22Rv1 (cell line): ENCODE measurements around the gene LRRFIP1.
"Not testable (repeated sequence)": the region's sequence is repeated elsewhere in the genome, so short reads cannot be mapped to it uniquely, and the experiment has no call there.

ENCODE experiments used
- H3K27ac ChIP-seq: fragments of 450-650 bp; 2 replicates; pipeline ENCODE4 v1.5.1; 2017
- ZFX ChIP-seq: fragments of 450-650 bp; IDR thresholded peaks from 2 replicates; pipeline ENCODE4 v1.6.1; 2017; ENCODE audit warnings: antibody characterized with exemption, borderline replicate concordance
- TF ChIP-seq, protein P1 (sequence below): fragments of 450-650 bp; IDR thresholded peaks from 2 replicates; pipeline ENCODE4 v1.5.1; 2017; ENCODE audit warnings: mild to moderate bottlenecking

LRRFIP1 gene

GRCh38 chr2:237744613-237745249 is 117.3 kb downstream of the LRRFIP1 start:
- no peak for TF ChIP-seq ZFX
- TF ChIP-seq, protein P1, sequence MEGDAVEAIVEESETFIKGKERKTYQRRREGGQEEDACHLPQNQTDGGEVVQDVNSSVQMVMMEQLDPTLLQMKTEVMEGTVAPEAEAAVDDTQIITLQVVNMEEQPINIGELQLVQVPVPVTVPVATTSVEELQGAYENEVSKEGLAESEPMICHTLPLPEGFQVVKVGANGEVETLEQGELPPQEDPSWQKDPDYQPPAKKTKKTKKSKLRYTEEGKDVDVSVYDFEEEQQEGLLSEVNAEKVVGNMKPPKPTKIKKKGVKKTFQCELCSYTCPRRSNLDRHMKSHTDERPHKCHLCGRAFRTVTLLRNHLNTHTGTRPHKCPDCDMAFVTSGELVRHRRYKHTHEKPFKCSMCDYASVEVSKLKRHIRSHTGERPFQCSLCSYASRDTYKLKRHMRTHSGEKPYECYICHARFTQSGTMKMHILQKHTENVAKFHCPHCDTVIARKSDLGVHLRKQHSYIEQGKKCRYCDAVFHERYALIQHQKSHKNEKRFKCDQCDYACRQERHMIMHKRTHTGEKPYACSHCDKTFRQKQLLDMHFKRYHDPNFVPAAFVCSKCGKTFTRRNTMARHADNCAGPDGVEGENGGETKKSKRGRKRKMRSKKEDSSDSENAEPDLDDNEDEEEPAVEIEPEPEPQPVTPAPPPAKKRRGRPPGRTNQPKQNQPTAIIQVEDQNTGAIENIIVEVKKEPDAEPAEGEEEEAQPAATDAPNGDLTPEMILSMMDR, result peak; percentile 99
- no peak overlapping the region for H3K27ac ChIP-seq

GRCh38 chr2:237745250-237745613 is 117.8 kb downstream of the LRRFIP1 start:
- no peak for TF ChIP-seq ZFX
- TF ChIP-seq, protein P1, result peak; percentile 40
- no peak overlapping the region for H3K27ac ChIP-seq

GRCh38 chr2:237746302-237747080 is 119.1 kb downstream of the LRRFIP1 start:
- H3K27ac ChIP-seq, result no peak overlapping the region
- TF ChIP-seq, protein P1, result no peak
- no peak for TF ChIP-seq ZFX

DNA sequence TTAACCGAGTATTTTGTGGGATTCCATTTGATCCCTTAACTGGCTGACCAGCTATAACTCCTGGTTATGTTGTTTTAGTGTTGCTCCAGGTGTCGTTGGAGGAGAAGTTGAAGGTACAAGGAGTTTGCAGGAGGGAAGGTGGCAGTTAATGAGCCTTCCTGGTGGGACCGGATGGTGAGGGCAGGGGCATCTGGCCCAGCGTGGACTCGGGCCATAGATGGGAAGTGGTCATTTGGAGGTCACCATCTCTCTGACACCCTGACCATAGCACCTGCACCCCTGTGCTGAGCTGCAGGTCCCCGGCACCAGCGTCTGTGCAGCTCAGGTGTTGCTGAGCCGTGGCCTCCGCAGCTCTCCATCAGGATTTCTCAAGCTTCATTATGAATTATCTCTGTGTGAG is 119.8 kb downstream of the LRRFIP1 start:
- H3K27ac ChIP-seq, result no peak overlapping the region
- TF ChIP-seq, protein P1, result no peak
- no peak for TF ChIP-seq ZFX

DNA sequence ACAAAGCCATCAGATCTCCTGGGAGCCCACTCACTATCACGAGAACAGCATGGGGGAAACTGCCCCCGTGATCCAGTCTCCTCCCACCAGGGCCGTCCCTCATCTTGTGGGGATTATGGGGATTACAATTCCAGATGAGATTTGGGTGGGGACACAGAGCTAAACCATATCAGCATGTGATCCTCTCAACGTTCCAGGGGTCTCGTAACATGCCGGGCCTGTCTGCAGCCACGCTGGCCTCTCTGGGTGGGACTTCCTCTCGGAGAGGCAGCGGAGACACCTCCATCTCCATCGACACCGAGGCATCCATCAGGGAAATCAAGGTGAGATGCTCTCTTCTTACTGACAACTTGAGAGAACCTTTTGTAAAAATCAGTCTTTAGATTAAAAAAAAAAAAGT is 121.6 kb downstream of the LRRFIP1 start:
- H3K27ac ChIP-seq, result no peak overlapping the region
- TF ChIP-seq, protein P1, result no peak
- TF ChIP-seq ZFX, result no peak

GRCh38 chr2:237749961-237750360 is 122.6 kb downstream of the LRRFIP1 start:
- H3K27ac ChIP-seq, result no peak overlapping the region
- no peak for TF ChIP-seq ZFX
- TF ChIP-seq, protein P1, result no peak

- H3K27ac ChIP-seq, result not testable (repeated sequence)
Measured at GRCh38 chr2:237750441-237750840, 123.1 kb downstream of the LRRFIP1 start.
